A204.1 (cell line): ENCODE data around the gene TCFL5.

Source experiments
- FAIRE-seq: peaks from 2 replicates; lab custom pipeline; 2012; peaks lifted over from hg19 to GRCh38; lab: Jason Lieb, UNC

TCFL5 gene

GRCh38 chr20:62832951-62833391 is 28.7 kb downstream of the TCFL5 start:
- no peak for FAIRE-seq

- FAIRE-seq: no peak
Observed at GRCh38 chr20:62832212-62832922, 29.3 kb downstream of the TCFL5 start.

DNA sequence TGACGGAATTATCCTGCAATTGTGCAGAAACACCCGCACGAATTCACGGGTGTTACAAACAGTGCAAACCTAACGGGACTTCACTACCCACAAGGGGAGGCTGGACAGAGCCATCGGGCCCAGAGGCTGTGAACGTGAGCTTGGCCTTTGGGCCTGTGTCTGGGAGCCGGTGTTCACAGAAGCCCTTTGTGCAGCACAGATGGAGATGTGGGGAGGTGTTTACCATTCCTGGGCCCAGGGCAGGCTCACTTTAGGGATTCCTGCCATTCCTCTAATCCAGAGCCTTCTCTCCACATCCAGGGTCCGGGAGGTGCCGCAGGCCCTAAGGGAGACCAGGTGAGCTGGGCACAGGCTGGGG is 29.8 kb downstream of the TCFL5 start:
- FAIRE-seq: no peak

GRCh38 chr20:62831361-62831788 is 30.2 kb downstream of the TCFL5 start:
- FAIRE-seq: no peak

DNA sequence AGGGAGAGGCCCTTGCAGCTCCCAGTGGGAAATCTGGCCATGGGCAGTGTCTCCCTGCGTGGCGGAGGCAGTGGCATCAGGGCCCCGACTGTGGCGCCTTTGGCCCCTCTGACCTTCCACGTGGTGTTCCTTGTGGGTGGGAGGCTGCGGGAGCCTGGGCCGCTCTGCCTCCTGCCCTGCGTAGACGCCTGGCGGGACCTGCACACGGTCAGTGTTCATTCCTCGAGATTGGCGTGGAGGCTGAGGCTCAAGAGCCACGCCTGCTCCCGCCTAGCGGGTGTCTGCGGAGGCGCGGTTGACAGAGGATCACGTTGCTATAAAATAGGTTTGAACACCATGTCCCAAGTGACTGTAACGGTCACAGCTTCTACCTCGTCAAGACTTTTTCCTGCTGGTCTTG is 30.8 kb downstream of the TCFL5 start:
- no peak for FAIRE-seq

DNA sequence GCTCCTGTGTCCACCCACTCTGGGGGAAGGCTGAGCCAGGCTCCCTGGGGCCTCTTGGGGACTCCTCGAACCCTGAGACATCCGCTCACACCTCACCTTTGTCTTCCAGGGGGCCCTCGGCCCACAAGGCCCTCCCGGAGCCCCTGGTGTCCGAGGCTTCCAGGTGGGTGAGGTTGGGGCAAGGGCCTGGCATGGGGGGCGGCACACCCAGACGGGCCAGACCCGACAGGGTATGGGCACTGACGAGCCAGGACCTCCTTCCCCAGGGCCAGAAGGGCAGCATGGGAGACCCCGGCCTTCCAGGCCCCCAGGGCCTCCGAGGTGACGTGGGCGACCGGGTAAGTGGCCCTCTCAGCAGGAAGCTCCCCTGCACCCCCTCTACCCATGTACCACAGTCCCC is 31.4 kb downstream of the TCFL5 start:
- FAIRE-seq: no peak

DNA sequence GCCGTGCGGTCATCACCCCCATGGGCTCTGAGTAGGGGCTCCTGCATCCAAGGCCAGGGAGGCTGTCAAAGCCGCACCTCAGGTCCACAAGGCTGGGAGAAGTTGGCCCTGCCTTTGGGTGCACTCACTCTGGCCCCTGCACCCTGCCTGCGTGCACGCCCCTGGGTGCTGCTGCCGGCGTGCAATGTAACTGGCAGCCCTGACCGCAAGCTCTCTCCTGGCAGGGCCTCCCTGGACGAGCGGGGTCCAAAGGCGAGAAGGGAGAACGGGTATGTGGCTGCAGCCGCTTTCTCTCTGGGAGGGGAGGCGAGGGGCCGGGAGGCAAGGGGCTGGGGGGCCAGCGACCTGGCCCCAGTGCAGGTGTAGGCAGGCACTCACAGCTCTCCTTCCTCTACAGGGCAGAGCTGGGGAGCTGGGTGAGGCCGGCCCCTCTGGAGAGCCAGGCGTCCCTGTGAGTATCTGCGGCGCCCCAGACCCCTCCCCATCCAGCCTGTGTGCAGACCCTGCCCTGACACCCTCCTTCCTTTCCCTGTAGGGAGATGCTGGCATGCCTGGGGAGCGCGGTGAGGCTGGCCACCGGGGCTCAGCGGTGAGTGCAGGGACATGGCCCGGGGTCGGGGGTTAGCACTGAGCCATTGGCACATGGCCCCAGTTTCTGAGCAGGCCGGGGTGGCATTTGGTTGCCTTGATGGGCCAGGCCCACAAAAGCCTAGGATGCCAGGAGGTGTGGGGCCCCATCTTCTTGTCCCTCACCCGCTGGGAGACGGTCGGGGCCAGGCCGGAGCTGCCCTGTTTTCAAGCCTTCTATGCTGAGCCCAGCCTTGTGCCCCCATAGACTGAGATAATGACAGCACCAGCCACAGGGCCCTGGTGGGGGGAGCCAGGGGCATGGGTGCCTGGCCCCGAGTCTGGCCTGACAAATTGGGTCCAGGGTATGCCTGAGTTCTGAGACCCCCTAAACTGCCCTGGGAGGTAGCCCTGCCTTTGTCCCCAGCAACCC is 32.1 kb downstream of the TCFL5 start:
- no peak for FAIRE-seq

- FAIRE-seq: no peak
Observed at GRCh38 chr20:62828511-62829230, 33.0 kb downstream of the TCFL5 start.

DNA sequence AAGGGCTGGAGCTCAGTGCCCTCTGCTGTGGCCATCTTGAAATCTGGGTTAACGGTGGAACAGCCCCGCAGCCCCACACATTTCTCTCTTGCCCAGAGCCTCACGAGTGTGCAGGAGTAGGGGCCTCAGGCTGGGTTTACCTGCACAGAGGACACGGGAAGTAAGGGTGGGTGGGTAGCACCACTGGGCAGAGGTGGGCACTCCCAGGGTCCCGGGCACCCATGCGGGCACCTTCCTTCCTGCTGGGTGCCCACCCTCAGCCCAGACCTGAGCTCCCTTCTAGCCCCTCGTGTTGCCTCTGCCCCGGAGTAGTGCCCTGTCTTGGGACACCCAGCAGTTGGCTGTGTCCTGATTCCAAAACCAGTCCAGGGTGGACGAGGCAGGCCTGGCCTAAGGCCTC is 33.6 kb downstream of the TCFL5 start:
- FAIRE-seq: no peak

- no peak for FAIRE-seq
Observed at GRCh38 chr20:62827311-62828038, 34.1 kb downstream of the TCFL5 start.

DNA sequence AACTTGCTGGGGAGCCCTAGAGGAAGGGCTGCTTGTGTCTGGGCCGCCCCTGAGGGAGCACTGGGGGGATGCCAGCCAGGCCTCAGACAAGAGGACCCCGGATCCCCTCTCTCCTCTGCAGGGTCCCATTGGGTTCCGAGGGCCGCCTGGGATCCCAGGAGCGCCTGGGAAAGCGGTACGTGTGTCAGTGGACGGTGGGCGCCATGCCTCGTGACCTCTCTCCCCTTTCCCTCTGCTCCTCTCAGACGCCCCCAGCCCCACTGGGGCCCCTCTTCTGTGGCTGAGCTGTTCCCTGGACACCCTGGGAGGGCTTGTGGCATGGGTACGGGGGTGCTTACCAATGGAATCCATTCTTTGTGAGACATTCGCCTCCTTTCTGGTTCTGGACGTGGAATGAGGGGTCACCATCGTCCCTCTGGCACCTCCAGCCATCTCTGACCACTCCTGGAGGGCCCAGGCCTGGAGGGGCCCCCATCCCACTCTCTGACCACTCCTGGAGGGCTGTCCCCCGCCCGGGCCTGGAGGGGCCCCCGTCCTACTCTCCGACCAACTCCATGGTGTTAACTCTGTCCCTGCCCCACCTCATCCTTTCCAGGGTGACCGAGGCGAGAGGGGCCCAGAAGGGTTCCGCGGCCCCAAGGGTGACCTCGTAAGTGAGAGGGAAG is 34.8 kb downstream of the TCFL5 start:
- no peak for FAIRE-seq

GRCh38 chr20:62825986-62826645 is 35.5 kb downstream of the TCFL5 start:
- no peak for FAIRE-seq

DNA sequence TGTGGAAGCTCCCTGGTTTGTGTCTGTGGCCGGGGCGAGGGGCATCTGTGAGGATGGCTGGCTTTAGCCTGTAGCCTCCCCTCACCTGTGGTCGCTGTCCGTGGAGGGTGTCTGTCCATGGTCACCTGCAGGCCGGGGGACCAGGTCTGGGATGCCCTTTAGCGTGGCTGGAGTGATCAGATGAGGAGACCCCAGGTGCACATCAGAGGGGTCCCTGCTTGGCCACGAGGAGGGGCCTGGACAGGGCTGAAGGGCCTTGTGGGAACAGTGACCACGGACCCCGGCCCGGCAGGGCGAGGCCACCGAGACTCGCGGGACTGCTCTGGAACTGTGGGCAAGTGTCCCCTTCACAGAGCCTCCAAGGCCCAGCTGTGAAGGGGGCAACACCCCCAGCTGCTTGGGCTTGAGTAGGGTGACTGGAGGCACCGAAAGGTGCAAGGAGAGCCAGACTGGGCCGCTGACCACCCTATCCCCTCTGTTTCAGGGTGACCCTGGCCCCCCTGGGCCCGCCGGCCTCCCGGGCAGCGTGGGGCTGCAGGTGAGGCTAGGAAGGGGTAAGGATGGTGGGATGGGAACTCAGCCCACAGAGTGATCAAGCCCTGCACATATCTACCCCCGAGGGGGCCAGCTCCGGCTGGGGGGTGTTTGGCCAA is 36.2 kb downstream of the TCFL5 start:
- FAIRE-seq: no peak

DNA sequence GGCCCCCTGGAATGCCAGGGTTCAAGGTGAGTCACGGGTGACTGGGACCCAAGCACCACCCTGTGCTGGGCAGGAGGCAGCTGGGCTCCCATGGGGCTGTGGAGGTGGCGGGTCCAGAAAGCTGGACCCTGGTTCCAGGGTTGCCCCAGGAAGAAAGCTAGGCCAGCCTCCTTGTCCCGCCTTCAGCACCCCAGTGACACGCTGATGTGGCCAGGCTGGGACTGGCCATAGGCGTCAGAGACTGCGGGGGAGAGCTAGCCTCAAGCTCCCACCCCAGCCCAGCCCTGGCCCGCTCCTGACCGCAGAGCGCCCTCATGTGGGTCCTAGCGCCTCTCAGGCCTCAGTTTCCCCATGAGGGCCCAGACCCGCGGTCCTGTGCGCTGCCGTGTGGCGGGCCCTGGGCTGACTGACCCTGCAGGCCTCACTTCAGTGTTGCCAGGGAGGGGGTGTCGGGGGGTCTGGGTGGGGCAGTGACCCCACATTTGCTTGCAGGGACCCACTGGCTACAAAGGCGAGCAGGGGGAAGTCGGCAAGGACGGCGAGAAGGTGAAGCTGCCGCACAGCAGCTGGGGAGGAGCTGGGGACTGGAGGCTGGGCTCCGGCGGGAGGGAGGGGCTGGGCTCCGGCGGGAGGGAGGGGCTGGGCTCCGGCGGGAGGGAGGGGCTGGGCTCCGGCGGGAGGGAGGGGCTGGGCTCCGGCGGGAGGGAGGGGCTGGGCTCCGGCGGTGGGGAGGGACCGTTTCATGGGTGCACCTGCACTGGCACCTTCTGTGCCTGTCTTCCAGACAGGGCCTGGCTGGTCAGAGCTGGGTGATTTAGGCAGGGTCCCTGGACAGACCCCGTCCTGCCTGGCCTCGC is 36.9 kb downstream of the TCFL5 start:
- no peak for FAIRE-seq

DNA sequence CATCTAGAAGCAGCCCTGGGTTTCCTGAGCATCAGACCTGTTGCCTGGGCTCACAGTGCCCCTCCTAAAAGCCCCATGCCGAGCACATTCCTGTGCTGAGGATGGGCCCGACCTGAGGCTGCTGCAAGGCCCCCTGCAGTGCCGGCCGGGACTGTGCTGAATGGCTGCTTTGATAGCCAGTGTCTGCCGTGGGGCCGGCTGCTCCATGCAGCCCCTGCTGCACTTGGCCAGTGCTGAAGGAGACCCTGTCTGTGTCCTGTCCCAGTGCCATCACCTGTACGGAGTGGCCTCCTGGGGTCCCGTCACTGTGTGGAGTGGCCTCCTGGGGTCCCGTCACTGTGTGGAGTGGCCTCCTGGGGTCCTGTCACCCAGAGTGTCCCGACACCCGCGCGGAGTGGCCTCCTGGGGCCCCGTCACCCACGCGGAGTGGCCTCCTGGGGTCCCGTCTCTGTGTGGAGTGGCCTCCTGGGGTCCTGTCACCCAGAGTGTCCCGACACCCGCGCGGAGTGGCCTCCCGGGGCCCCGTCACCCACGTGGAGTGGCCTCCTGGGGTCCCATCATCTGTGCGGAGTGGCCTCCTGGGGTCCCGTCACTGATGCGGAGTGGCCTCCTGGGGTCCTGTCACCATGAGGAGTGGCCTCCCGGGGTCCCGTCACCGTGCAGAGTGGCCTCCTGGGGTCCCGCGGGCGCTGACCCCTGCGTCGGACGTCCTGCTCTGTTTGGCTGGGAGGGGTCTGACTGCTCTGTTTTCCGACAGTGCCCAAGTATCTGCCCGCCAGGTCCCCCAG is 37.7 kb downstream of the TCFL5 start:
- no peak for FAIRE-seq

GRCh38 chr20:62822788-62823651 is 38.6 kb downstream of the TCFL5 start:
- no peak for FAIRE-seq

- FAIRE-seq: no peak
Observed at GRCh38 chr20:62822239-62822787, 39.3 kb downstream of the TCFL5 start.
